ENCODE measurements around the gene URM1.

URM1 gene

DNA sequence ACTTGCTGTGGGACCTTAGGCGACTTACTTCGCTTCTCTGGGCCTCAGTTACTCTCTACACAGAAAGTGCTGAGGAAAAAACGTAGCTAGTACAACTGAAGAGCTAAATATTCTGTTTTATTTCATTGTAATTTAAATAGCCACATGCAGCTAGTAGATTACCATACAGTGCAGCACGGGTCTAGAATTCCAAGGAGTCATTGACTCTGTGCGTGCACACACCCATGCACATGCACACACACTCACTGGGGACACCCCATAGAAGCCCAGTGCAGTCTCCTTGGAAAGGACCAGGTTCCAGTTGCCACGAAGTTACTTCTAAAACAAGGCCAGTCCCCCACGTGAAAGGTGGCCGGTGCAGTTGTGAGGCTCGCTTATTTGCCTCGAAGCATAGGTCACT lies 17.0 kb downstream of the URM1 start:
- ChIA-PET POLR2A (no interaction called here), CTCF (interaction anchor here (1.1 kb wide), 1 partner anchor 51 kb away, joined by 4 read pairs; no protein-coding TSS in a partner anchor)
- DNase-seq (ENCODE audit: extremely low spot score): no peak
- TF ChIP-seq, protein P1, sequence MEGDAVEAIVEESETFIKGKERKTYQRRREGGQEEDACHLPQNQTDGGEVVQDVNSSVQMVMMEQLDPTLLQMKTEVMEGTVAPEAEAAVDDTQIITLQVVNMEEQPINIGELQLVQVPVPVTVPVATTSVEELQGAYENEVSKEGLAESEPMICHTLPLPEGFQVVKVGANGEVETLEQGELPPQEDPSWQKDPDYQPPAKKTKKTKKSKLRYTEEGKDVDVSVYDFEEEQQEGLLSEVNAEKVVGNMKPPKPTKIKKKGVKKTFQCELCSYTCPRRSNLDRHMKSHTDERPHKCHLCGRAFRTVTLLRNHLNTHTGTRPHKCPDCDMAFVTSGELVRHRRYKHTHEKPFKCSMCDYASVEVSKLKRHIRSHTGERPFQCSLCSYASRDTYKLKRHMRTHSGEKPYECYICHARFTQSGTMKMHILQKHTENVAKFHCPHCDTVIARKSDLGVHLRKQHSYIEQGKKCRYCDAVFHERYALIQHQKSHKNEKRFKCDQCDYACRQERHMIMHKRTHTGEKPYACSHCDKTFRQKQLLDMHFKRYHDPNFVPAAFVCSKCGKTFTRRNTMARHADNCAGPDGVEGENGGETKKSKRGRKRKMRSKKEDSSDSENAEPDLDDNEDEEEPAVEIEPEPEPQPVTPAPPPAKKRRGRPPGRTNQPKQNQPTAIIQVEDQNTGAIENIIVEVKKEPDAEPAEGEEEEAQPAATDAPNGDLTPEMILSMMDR (IDR thresholded peaks at IDR 0.05; ENCODE audit: control extremely low read depth, extremely low read depth, low read depth, missing control alignments): no peak

DNA sequence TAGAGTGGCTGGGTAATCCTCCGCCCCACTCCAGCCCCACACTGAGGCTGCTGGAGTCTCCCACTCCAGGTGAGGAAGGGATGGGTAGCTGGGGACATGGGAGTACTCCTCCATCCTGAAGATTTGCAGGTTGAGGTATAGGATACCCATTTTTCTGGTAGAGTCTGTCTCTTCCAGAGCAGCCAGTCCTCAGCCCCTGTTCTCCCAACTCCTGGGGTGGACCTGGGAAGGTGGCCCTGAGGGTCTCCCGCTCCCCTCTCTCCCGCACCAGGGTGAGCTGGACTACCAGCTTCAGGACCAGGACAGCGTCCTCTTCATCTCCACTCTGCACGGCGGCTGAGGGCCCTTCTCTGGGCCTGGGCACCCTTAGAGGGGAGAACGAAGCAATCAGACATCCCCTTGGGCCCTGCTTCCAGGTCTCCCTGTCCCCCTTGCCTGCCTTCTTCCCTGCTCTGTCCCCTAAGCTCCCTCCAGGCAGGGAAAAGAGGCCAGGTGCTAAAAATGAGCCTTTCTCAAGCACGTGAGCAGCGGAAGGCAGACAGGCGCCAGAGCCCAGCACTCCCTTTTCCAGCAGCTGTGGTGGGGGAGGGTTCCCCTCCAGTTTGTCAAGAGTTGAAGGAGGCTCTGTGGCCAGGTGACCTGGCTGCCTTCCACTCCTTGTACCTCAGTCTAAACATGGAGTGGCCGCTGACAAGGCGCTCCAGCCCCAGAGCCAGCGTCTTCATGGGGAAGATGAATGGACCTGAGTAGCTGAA lies 18.4 kb downstream of the URM1 start:
- TF ChIP-seq, protein P1 (IDR thresholded peaks at IDR 0.05; ENCODE audit: control extremely low read depth, extremely low read depth, low read depth, missing control alignments): no peak
- DNase-seq (ENCODE audit: extremely low spot score): no peak
- CTCF ChIA-PET: interaction anchor here (1.3 to 1.7 kb wide), 3 partner anchors 28 to 49 kb away, joined by 3 to 5 read pairs (median 4); no protein-coding TSS in a partner anchor
- POLR2A ChIA-PET: interaction anchor here (0.5 kb wide), 1 partner anchor 77 kb away, joined by 9 read pairs; no protein-coding TSS in a partner anchor

DNA sequence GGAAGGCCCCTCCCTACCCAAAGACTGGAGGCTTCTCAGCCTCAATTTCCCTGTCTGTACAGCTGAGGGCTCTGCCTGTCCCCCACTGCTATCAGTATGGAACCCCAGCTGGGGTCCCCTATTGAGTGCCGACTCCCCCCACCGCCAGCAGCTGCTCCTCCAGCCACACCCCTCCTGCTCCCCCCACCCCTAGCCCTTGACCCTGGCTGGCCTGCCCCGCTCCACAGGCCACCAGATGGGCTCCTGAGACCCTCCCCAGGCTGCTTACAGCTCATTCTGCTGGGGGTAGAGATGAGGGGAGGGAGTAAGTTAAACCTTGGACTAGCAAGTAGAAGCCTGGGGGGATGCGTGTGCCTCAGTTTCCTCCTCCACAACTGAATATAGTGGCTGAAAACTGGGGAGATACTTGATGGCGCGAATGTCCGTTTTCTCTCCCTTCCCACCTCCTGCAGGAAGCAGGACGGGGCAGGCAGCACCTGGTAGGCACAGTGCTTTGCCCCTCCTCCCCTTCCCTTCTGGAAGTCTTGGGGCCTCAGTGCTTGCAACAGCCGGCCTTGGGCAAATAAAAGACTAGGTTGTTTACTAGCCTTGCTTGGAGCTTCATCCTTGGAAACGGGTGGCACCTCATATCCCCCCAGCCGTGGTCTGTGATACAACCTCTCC lies 19.1 kb downstream of the URM1 start:
- no peak for DNase-seq (ENCODE audit: extremely low spot score)
- TF ChIP-seq, protein P1 (IDR thresholded peaks at IDR 0.05; ENCODE audit: control extremely low read depth, extremely low read depth, low read depth, missing control alignments): no peak
- POLR2A ChIA-PET: no interaction called here
- CTCF ChIA-PET: interaction anchor here (1.3 to 1.7 kb wide), 3 partner anchors 29 to 49 kb away, joined by 3 to 5 read pairs (median 4); no protein-coding TSS in a partner anchor

DNA sequence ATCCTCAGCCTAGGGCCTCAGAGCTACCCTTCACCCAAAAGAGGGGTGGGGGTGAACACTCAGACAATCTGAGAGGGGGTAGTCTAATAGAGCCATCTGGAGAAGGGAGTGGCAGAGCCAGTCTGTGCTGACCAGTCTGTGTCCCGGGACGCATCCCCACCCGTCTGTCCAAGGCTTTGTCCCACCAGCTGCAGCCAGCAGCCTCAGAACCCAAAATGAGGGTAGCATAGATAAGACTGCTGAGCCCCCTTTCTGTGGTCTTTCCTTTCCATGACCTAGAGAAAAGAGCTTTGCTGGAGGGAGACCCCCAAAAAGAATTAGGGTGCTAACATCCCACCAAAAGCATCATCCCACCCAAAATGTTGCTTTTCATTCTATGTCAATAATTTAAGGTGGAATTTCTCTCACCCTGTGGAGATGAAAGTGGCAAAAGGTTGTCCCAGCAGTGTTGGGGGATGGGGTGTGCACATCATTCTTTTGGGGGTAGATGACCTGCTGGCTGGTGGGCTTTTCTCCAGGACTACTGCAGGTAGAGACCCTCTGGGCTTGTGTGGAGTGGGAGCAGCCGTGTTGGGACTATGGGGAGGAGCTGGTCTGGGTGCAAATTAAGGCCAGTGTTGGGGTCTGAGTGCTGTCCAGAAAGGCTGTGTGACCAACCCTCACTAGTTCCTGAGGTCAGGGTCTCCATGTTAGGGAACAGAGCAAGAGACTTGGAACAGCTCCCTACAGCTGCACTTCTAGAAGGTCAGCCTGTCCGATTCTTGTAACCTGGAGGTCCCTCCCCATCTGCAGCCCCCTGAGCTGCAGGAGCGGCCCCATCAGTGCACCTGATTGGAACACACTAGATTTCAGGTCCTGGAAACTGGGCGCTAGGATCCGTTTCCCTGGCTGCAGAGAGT lies 19.9 kb downstream of the URM1 start:
- DNase-seq (ENCODE audit: extremely low spot score): no peak
- TF ChIP-seq, protein P1 (IDR thresholded peaks at IDR 0.05; ENCODE audit: control extremely low read depth, extremely low read depth, low read depth, missing control alignments): no peak
- ChIA-PET POLR2A (no interaction called here), CTCF (interaction anchor here (1.1 to 1.7 kb wide), 4 partner anchors 11 to 48 kb away, joined by 3 to 4 read pairs (median 3); partner anchors contain the start of gene CERCAM)

DNA sequence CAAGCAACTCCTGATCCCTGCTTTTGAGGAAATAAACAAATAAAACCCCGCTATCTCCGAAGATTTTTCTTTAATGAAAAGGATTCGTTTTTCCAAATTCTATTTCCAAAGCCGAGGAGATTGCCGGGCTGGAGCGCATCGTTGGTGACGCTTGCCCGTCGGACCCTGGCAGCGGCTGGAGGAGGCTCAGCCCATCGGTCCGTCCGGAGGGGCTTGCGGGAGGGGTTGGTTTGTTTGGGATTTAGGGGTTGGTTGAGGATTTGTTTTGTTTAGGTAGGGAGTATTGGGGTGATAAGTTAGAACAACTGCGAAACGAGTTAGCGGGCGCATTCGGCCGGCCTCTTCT lies 20.8 kb downstream of the URM1 start:
- ChIA-PET CTCF (interaction anchor here (1.1 to 1.5 kb wide), 2 partner anchors 10 to 29 kb away, joined by 3 read pairs; partner anchors contain the start of gene CERCAM), POLR2A (no interaction called here)
- DNase-seq (ENCODE audit: extremely low spot score): no peak
- TF ChIP-seq, protein P1 (IDR thresholded peaks at IDR 0.05; ENCODE audit: control extremely low read depth, extremely low read depth, low read depth, missing control alignments): no peak
